HG03558 (cell line): ENCODE results near the gene SYT13.

ENCODE experiments used
- ATAC-seq: cut with Tn5 transposase; IDR thresholded peaks from one replicate; pipeline ENCODE4 v1.9.1; 2021; ENCODE audit warnings: moderate number of reproducible peaks; ENCODE audit not compliant: unreplicated experiment; ENCODE audit errors: extremely low read depth

Gene SYT13

DNA sequence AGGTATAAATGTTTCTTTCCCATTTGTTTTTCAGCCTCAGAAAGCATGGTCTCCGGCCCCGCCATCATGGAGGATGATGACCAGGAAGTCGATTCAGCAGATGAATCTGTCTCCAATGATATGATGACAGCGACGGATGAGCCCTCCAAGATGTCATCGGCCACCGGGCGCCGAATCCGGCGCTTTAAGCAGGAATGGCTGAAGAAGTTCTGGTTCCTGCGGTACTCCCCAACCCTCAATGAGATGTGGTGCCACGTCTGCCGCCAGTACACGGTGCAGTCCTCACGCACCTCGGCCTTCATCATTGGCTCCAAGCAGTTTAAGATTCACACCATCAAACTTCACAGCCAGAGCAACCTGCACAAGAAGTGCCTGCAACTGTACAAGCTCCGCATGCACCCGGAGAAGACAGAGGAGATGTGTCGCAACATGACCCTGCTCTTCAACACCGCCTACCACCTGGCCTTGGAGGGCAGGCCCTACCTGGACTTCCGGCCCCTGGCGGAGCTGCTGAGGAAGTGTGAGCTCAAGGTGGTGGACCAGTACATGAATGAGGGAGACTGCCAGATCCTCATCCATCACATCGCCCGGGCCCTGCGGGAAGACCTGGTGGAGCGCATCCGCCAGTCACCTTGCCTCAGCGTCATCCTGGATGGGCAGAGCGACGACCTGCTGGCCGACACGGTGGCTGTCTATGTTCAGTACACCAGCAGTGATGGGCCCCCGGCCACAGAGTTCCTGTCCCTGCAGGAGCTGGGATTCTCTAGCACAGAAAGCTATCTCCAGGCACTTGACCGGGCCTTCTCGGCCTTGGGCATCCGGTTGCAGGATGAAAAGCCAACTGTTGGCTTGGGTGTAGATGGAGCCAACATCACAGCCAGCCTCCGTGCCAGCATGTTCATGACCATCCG is 59.9 kb downstream of the SYT13 start:
- ATAC-seq, result no peak

GRCh38 chr11:45225277-45225676 is 60.9 kb downstream of the SYT13 start:
- ATAC-seq, result no peak

DNA sequence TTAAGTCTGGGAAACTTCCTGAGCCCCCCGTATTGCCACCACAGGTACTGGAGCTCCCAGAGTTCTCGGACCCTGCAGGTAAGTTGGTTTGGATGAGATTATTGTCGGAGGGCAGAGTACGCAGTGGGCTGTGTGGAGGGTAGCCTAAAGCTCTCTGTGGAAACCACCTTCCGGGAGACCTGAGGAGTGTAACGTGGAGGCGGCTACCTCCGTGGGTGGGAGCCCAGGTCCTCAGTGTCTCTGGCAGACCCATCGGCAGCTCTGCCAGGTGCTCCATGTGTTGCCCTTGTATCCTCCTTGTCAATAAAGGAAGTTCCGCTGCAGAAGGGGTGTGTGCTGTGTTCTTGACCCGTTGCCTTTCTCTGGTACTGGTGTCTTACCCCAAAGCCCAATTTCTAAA is 61.4 kb downstream of the SYT13 start:
- no peak for ATAC-seq

GRCh38 chr11:45223496-45223895 is 62.6 kb downstream of the SYT13 start:
- ATAC-seq, result no peak

GRCh38 chr11:45219411-45219810 is 66.7 kb downstream of the SYT13 start:
- no peak for ATAC-seq

GRCh38 chr11:45218705-45219104 is 67.4 kb downstream of the SYT13 start:
- no peak for ATAC-seq

DNA sequence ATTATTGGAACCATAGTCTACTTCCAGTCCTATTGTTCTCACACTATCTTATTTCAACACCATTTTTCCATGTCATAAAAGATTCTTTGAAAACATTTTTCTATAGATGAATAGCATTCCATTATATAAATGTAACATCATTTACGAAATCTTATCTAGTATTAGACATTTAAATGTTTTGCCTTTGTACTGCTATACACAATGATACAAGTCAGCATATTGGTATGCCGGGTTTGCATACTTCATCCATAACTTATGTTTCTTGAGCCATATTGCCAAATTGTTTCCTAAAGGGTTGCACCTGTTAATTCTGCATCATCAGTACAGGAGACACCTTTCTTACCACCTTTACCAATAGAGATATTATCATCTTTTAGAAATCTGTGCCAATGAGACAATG is 68.2 kb downstream of the SYT13 start:
- ATAC-seq, result no peak

- ATAC-seq, result no peak
These were observed 69.2 kb downstream of the SYT13 start for GRCh38 chr11:45216901-45217300.

DNA sequence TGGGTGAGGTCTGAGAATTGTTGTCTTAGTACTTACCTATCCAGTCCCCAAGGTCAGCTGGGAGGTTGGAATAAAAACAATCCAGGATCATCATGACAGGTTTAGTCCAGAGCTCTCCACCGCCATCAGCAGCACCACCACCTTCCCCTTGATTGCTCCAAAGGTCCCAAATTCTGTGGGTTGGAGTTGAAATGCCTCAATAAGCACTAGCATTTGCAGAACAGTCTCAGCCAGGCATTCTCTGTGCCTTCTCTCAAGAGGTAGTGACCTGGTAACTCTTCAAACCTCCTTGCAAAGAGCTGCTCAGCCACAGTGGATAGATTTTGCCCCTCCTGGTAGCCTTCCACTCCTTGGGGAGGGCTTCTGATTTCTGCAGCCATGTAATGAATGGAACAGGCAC is 70.1 kb downstream of the SYT13 start:
- no peak for ATAC-seq

DNA sequence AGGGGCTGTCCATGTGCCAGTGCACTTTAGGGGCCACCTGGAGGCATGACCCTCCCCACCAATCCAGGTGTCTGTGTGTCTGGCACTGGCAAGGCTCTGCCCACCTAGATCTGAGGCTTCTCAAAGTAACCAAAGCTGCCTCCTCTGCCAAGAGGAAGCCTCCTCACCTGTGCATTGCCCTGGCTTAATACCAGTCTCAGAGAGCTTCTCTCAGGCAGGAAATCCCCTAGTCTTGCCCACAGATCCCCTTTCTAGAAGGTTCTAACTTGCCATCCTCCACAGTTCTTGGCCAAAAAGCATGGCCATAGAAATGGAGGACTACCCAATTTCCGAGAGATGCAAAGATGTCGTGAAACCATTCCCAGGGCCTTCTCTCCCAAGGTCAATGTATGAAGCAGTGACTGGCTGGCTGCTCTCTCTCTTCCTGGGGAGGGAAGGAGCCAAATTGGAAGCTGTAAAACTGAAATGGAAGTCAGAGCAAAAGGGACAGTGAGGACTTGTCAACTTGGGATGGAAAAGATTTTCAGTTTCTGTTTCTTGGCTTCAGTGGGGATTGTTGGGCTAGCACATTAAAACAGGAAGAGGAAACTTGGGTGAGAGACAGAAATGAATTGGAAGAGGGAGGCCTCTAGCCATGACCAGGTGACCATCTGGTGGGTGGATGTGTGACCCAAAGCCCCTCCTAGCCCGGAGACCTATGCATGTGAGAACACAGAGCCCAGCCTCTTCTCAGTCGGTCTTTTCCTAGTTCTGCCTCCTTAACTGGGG is 70.9 kb downstream of the SYT13 start:
- no peak for ATAC-seq

- no peak for ATAC-seq
These were observed 72.4 kb downstream of the SYT13 start for GRCh38 chr11:45213717-45214116.

- ATAC-seq, result no peak
These were observed 72.8 kb downstream of the SYT13 start for GRCh38 chr11:45213316-45213665.

DNA sequence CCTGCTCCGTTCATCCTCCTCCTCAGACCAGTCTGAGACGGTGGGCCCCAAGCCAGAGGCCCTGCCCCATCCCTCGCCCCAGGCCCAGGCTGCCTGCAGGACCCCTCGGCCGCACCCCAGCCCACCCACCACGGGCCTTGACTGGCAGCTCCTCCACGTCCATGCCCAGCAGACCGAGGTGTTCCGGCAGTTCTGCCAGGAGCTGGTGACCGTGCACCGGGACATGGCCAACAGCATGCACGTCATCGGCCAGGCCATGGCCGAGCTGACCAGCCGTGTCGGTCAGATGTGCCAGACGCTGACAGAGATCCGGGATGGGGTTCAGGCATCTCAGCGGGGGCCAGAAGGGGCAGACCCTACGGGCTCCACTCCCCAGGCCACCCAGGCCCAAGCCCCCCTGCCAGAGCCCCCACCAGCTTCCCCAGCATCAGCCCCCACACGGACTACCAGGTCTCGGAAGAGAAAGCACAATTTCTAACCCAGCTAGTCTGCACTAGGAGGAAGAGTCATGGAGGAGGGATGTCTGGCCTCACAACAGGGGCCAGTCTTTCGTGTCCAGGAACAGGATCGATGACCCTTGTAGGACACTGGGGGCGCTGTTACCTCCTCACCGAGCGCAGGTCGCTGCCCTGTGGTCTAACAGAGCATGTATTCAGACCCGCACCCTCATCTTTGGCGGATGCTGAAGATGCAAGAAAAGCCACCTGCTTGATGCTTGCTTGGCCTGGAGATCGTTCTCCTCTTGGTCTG is 73.4 kb downstream of the SYT13 start:
- no peak for ATAC-seq

- no peak for ATAC-seq
These were observed 74.4 kb downstream of the SYT13 start for GRCh38 chr11:45211732-45212131.

DNA sequence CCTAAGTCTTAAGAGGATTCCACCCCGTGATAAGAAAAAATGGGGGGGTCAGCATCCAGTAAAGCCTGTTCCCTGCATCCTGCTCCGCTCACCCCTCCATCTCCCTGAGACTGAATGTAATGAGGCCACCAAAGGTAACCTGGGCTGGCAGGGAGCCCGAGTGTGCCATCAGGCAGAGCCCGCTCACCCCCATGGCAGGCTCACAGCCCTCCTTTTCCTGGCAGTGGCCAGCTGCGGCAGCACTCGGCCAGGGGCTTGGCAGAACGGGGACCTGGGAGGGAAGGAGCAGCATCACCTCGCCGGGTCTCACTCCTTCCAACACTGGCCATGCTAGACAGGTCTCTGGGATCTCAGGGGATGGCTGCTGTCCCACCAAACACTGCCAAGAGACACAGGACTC is 75.3 kb downstream of the SYT13 start:
- no peak for ATAC-seq

- no peak for ATAC-seq
These were observed 76.0 kb downstream of the SYT13 start for GRCh38 chr11:45209891-45210699.

- ATAC-seq, result no peak
These were observed 76.9 kb downstream of the SYT13 start for GRCh38 chr11:45209000-45209879.

DNA sequence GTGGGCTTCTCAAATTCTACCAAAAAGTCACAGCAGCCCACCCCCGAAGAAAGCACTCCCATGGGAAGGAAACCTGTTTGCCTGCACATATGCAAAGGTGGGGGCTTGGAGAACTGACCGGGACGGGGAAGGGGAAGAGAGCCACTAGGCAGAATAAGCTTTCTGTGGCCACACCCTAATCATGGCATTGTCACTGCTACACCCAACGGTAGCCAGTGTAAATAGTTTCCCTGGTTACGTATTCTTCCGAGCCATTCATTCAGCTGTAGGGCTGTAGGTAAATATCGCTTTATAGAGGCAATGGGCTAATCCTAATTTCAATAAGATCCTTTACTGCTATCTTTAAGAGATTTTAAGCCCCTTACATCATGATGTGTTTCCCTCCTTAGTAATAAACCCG is 78.0 kb downstream of the SYT13 start:
- no peak for ATAC-seq

GRCh38 chr11:45205978-45206377 is 80.2 kb downstream of the SYT13 start:
- no peak for ATAC-seq
